GM21381 (cell line): ENCODE results near the gene RYR2.

ENCODE experiments used
- ATAC-seq: cut with Tn5 transposase; IDR thresholded peaks from one replicate; pipeline ENCODE4 v1.9.1; 2021; ENCODE audit warnings: mild to moderate bottlenecking, moderate library complexity; ENCODE audit not compliant: unreplicated experiment

The RYR2 gene

GRCh38 chr1:237702161-237702560, 660.2 kb downstream of the RYR2 start:
- ATAC-seq = no peak

GRCh38 chr1:237705462-237705861, 663.5 kb downstream of the RYR2 start:
- ATAC-seq = no peak

GRCh38 chr1:237709355-237709754, 667.4 kb downstream of the RYR2 start:
- no peak for ATAC-seq

GRCh38 chr1:237711281-237711680, 669.3 kb downstream of the RYR2 start:
- ATAC-seq = no peak

- ATAC-seq = no peak
Measured at GRCh38 chr1:237712082-237712481, 670.1 kb downstream of the RYR2 start.

- no peak for ATAC-seq
Measured at GRCh38 chr1:237712586-237713157, 670.7 kb downstream of the RYR2 start.

GRCh38 chr1:237713916-237714315, 671.9 kb downstream of the RYR2 start:
- no peak for ATAC-seq

GRCh38 chr1:237717106-237717505, 675.1 kb downstream of the RYR2 start:
- ATAC-seq = no peak

- no peak for ATAC-seq
Measured at GRCh38 chr1:237730826-237731350, 688.9 kb downstream of the RYR2 start.

GRCh38 chr1:237732657-237733056, 690.7 kb downstream of the RYR2 start:
- ATAC-seq = no peak

GRCh38 chr1:237736372-237737029, 694.5 kb downstream of the RYR2 start:
- no peak for ATAC-seq

GRCh38 chr1:237737448-237737847, 695.5 kb downstream of the RYR2 start:
- no peak for ATAC-seq

- ATAC-seq = no peak
Measured at GRCh38 chr1:237737938-237738610, 696.1 kb downstream of the RYR2 start.

GRCh38 chr1:237740846-237741245, 698.9 kb downstream of the RYR2 start:
- ATAC-seq = no peak

- ATAC-seq = no peak
Measured at GRCh38 chr1:237745545-237745944, 703.6 kb downstream of the RYR2 start.

GRCh38 chr1:237748171-237748960, 706.4 kb downstream of the RYR2 start:
- ATAC-seq = no peak

GRCh38 chr1:237749122-237749521, 707.1 kb downstream of the RYR2 start:
- ATAC-seq = no peak

GRCh38 chr1:237751090-237751489, 709.1 kb downstream of the RYR2 start:
- no peak for ATAC-seq

GRCh38 chr1:237754627-237755026, 712.6 kb downstream of the RYR2 start:
- no peak for ATAC-seq

GRCh38 chr1:237756304-237756967, 714.5 kb downstream of the RYR2 start:
- ATAC-seq = no peak

GRCh38 chr1:237759377-237759776, 717.4 kb downstream of the RYR2 start:
- no peak for ATAC-seq
